NOMO-1 treated with dmso at 0.1 percent for 144 hours (cell line): Measurements from ENCODE around the gene NISCH.

Source experiments
- DNase-seq: peaks from one replicate; lab custom pipeline; 2025; ENCODE audit not compliant: unreplicated experiment; lab: John Stamatoyannopoulos, UW

NISCH gene

GRCh38 chr3:52536112-52536368, 80.6 kb downstream of the NISCH start:
- no peak for DNase-seq

- peak; percentile 96 for DNase-seq
These were observed 81.2 kb downstream of the NISCH start, which contains the start of gene UQCC5 for GRCh38 chr3:52536369-52537164. Gene UQCC5 (plus strand): TSS chr3:52536605. CDS start chr3:52536756, 151 bp downstream.

GRCh38 chr3:52537165-52537620, 81.8 kb downstream of the NISCH start:
- peak; percentile 37 for DNase-seq

GRCh38 chr3:52537726-52538421, 82.5 kb downstream of the NISCH start:
- DNase-seq, result no peak

DNA sequence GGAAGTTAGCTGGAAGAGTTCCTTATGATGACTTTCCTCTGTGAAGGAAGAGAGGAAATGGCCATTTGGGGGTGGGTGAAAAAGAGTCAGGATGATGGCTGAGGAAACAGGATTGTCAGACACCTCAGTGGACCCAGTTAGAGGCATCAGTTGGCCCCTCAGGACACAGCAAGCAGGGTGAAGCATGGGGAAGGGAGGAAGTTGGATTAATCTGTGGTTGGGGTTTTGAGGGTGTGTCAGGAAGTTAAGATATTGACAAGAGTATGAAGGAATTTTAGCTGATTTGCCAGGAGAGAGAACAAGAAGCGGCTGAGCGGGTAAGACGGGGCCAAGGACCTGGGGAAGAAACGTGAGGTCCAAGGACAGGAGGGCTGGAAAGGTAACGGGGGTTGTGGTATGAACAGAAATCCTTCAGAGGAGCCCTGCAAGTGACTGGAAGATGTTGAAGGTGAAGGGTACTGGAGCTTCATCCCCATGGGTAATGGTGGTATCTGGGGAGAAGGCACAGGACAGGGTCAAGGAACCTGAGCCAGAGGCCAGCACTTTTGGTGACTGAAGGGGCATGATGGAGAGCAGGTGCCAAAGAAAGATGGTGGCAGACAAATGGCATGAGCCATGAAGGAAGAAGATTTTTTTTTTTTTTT, 83.7 kb downstream of the NISCH start:
- no peak for DNase-seq

DNA sequence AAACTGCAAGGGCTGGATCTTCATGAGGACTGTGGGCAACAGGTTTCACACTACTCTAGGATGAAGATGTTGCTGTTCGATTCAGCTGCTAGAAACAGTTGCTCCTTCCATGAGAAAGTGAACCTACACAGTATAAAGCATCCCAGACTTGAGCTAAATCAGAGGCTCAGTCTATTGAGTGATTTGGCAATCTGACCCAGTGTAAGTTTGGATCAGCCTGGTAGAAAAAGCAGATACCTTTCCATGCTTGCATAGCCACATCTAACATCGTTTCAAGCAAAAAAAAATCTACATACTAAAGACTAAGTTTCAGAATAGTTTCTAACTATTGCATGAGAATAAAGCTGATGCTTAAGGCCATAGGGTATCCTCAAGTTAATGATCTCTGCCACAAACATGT, 85.6 kb downstream of the NISCH start:
- DNase-seq, result no peak
